IMR-90 (cell line): ENCODE results near the gene RPS6KA5. TPM values are rescaled to one million over a fixed set of nuclear protein-coding genes. Genes with fewer than 3 reads are reported as not detected.

Experiments used
- ATAC-seq: fragments of 200-7000 bp; cut with Tn5 transposase; 2 replicates; pipeline ENCODE4 v1.9.1; 2020; ENCODE audit warnings: low read depth, mild to moderate bottlenecking, moderate library complexity
- BruUV-seq: library from RNA; stranded (reverse); fragments of 400-500 nt; replicated peaks from 2 replicates; lab custom pipeline; 2021; lab: Mats Ljungman, UMichigan
- CTCF ChIA-PET: fragments of 300-600 bp; formaldehyde crosslinking; extraction: SDS; loops from one replicate; lab custom pipeline; 2021; ENCODE audit warnings: antibody characterized with exemption; lab: Yijun Ruan, JAX
- POLR2A ChIA-PET: fragments of 300-600 bp; sonication (Branson Sonifier 250); formaldehyde crosslinking; loops from one replicate; lab custom pipeline; 2022; ENCODE audit warnings: antibody characterized with exemption; ENCODE audit not compliant: unreplicated experiment; lab: Charles Lee
- DNase-seq: peaks from one replicate; pipeline ENCODE4 v3.0.0; 2013
- H2AFZ ChIP-seq: replicated peaks from 2 replicates; pipeline ENCODE3; 2013; ENCODE audit warnings: low read length, mild to moderate bottlenecking; ENCODE audit not compliant: poor library complexity
- H2AK5ac ChIP-seq: 2 replicates; pipeline ENCODE4 v1.6.1; 2013; ENCODE audit warnings: low read depth, low read length, inconsistent platforms
- H2AK9ac ChIP-seq: replicated peaks from 2 replicates; pipeline ENCODE3; 2013; ENCODE audit warnings: mild to moderate bottlenecking, low read depth, low read length, moderate library complexity; ENCODE audit not compliant: poor library complexity
- H2BK120ac ChIP-seq: 2 replicates; pipeline ENCODE4 v1.6.1; 2013; ENCODE audit warnings: low read depth, low read length, inconsistent platforms
- H2BK15ac ChIP-seq: 3 replicates; pipeline ENCODE4 v1.6.1; 2013; ENCODE audit warnings: low read depth, low read length, inconsistent platforms
- H2BK20ac ChIP-seq: 2 replicates; pipeline ENCODE4 v1.6.1; 2013; ENCODE audit warnings: low read depth, mild to moderate bottlenecking, inconsistent platforms, low read length, moderate library complexity
- H2BK5ac ChIP-seq: 2 replicates; pipeline ENCODE4 v1.6.1; 2013; ENCODE audit warnings: mild to moderate bottlenecking, low read depth, low read length, inconsistent platforms; ENCODE audit not compliant: poor library complexity, severe bottlenecking
- H3K14ac ChIP-seq: replicated peaks from 2 replicates; pipeline ENCODE4 v1.6.1; 2013; ENCODE audit warnings: low read depth, low read length, inconsistent platforms
- H3K18ac ChIP-seq: 2 replicates; pipeline ENCODE4 v1.6.1; 2013; ENCODE audit warnings: low read depth, low read length, control low read depth
- H3K23ac ChIP-seq: 2 replicates; pipeline ENCODE4 v1.6.1; 2013; ENCODE audit warnings: low read depth, low read length, inconsistent platforms
- H3K27ac ChIP-seq: 2 replicates; pipeline ENCODE4 v1.5.1; 2013; ENCODE audit warnings: mild to moderate bottlenecking, control low read depth, low read length; ENCODE audit not compliant: insufficient read depth
- H3K27me3 ChIP-seq: 2 replicates; pipeline ENCODE4 v1.6.1; 2013; ENCODE audit warnings: low read length; ENCODE audit not compliant: control insufficient read depth, insufficient read depth
- H3K36me3 ChIP-seq: 2 replicates; pipeline ENCODE4 v1.6.1; 2013; ENCODE audit warnings: low read length, mixed read lengths; ENCODE audit not compliant: control insufficient read depth, insufficient read depth
- H3K4ac ChIP-seq: 2 replicates; pipeline ENCODE4 v1.6.1; 2013; ENCODE audit warnings: low read depth, low read length, inconsistent platforms
- H3K4me1 ChIP-seq: 2 replicates; pipeline ENCODE4 v1.6.1; 2013; ENCODE audit warnings: low read length, mixed read lengths; ENCODE audit not compliant: control insufficient read depth, insufficient read depth
- H3K4me2 ChIP-seq: 2 replicates; pipeline ENCODE4 v1.6.1; 2013; ENCODE audit warnings: low read depth, mild to moderate bottlenecking, control low read depth, low read length, moderate library complexity
- H3K4me3 ChIP-seq: 2 replicates; pipeline ENCODE4 v1.5.1; 2013; ENCODE audit warnings: low read depth, mild to moderate bottlenecking, control low read depth, low read length, moderate library complexity; ENCODE audit not compliant: insufficient read depth
- H3K56ac ChIP-seq: 2 replicates; pipeline ENCODE4 v1.6.1; 2013; ENCODE audit warnings: low read length, inconsistent platforms; ENCODE audit not compliant: insufficient read depth; ENCODE audit errors: extremely low read depth
- H3K79me1 ChIP-seq, 2 experiments: 2 replicates each; pipeline ENCODE4 v1.6.1; 2013; ENCODE audit warnings: low read length in 2 of 2, inconsistent platforms in 1 of 2, low read depth in 1 of 2
- H3K9ac ChIP-seq: 2 replicates; pipeline ENCODE4 v1.6.1; 2013; ENCODE audit warnings: low read depth, low read length, control low read depth
- H3K9me1 ChIP-seq: 2 replicates; pipeline ENCODE4 v1.6.1; 2013; ENCODE audit warnings: low read length, inconsistent platforms; ENCODE audit not compliant: insufficient read depth
- H3K9me3 ChIP-seq: 2 replicates; pipeline ENCODE4 v1.6.1; 2013; ENCODE audit warnings: low read length; ENCODE audit not compliant: control insufficient read depth, insufficient read depth
- H4K20me1 ChIP-seq: 2 replicates; pipeline ENCODE4 v1.6.1; 2013; ENCODE audit warnings: low read length, inconsistent platforms; ENCODE audit not compliant: insufficient read depth
- H4K5ac ChIP-seq: 2 replicates; pipeline ENCODE4 v1.6.1; 2013; ENCODE audit warnings: mild to moderate bottlenecking, low read depth, low read length, control low read depth
- H4K8ac ChIP-seq, 2 experiments: 2 replicates each; pipeline ENCODE4 v1.6.1; 2013; ENCODE audit warnings: low read depth in 2 of 2, low read length in 2 of 2, control low read depth in 1 of 2, inconsistent platforms in 1 of 2
- H4K91ac ChIP-seq: 2 replicates; pipeline ENCODE4 v1.6.1; 2013; ENCODE audit warnings: low read depth, low read length, inconsistent platforms; ENCODE audit not compliant: insufficient read depth
- CHD1 ChIP-seq: IDR thresholded peaks from 2 replicates; pipeline ENCODE4 v1.6.1; 2012; ENCODE audit warnings: low read depth, low read length, improper control_type of control experiment
- CTCF ChIP-seq: conservative IDR thresholded peaks from 2 replicates; pipeline ENCODE4 v1.5.1; 2012; ENCODE audit warnings: mild to moderate bottlenecking, low read depth, low read length, improper control_type of control experiment
- ELK1 ChIP-seq: fragments of 150-350 bp; IDR thresholded peaks from 2 replicates; pipeline ENCODE4 v1.6.1; 2016; ENCODE audit warnings: low read depth, mild to moderate bottlenecking, low read length, moderate library complexity, borderline replicate concordance
- FOS ChIP-seq: fragments of 150-350 bp; IDR thresholded peaks from 2 replicates; pipeline ENCODE4 v1.6.1; 2016; ENCODE audit warnings: low read depth, low read length
- MAFK ChIP-seq: IDR thresholded peaks from 2 replicates; pipeline ENCODE4 v1.6.1; 2012; ENCODE audit warnings: low read depth, low read length, improper control_type of control experiment
- MAZ ChIP-seq: IDR thresholded peaks from 2 replicates; pipeline ENCODE4 v1.6.1; 2012; ENCODE audit warnings: low read depth, mild to moderate bottlenecking, low read length, improper control_type of control experiment, moderate library complexity, borderline replicate concordance
- MXI1 ChIP-seq: IDR thresholded peaks from 2 replicates; pipeline ENCODE4 v1.6.1; 2012; ENCODE audit warnings: low read depth, mild to moderate bottlenecking, low read length, moderate library complexity, borderline replicate concordance
- NFE2L2 ChIP-seq: fragments of 150-350 bp; IDR thresholded peaks from 2 replicates; pipeline ENCODE4 v1.6.1; 2016; ENCODE audit warnings: low read depth, mild to moderate bottlenecking, low read length
- RAD21 ChIP-seq: IDR thresholded peaks from 2 replicates; pipeline ENCODE4 v1.6.1; 2012; ENCODE audit warnings: low read length, improper control_type of control experiment
- RCOR1 ChIP-seq: IDR thresholded peaks from 2 replicates; pipeline ENCODE4 v1.6.1; 2012; ENCODE audit warnings: mild to moderate bottlenecking, low read length, improper control_type of control experiment; ENCODE audit not compliant: insufficient replicate concordance
- RFX5 ChIP-seq: IDR thresholded peaks from 2 replicates; pipeline ENCODE4 v1.8.0; 2012; ENCODE audit warnings: low read depth, mild to moderate bottlenecking, low read length, moderate library complexity
- SMC3 ChIP-seq: fragments of 150-350 bp; IDR thresholded peaks from 2 replicates; pipeline ENCODE4 v1.6.1; 2016; ENCODE audit warnings: low read depth, mild to moderate bottlenecking, antibody characterized with exemption, low read length, moderate library complexity
- USF2 ChIP-seq: fragments of 150-350 bp; IDR thresholded peaks from 2 replicates; pipeline ENCODE4 v1.6.1; 2017; ENCODE audit warnings: mild to moderate bottlenecking, antibody characterized with exemption, low read length, low read depth
- WGBS, 2 experiments: methylation state at CpG; one replicate each; pipeline versions ENCODE4 v1.1.5 to v1.1.7; 2013; ENCODE audit warnings: missing lambda C conversion rate in 2 of 2; ENCODE audit not compliant: insufficient read length in 1 of 2; ENCODE audit errors: extremely low coverage in 2 of 2; 5-methylcytosine and 5-hydroxymethylcytosine counted together
- dilution Hi-C: fragments of 300-500 bp; cut with HindIII; formaldehyde crosslinking; loops from one replicate; pipeline ENCODE4 v1.14.3; 2018; ENCODE audit warnings: low sequenced_read_pairs; ENCODE audit not compliant: unreplicated experiment
- in situ Hi-C: fragments of 300-500 bp; cut with MboI; formaldehyde crosslinking; loops from 3 replicates; pipeline ENCODE4 v1.14.3; 2019; ENCODE audit warnings: low sequenced_read_pairs, inconsistent platforms, mixed read lengths
- intact Hi-C: fragments of 100-400 bp; cut with micrococcal nuclease; formaldehyde crosslinking; loops from 2 replicates; pipeline ENCODE4 v1.10.0; 2022
- polyA plus RNA-seq, 3 experiments: library from polyadenylated mRNA; depleted of rRNA; stranded (reverse); fragments of >200 nt; gene quantifications; 2 replicates each; pipeline ENCODE4 v1.2.3, GENCODE V29; 2012; ENCODE audit warnings: low replicate concordance in 1 of 3
- total RNA-seq: library from RNA; depleted of rRNA; stranded (reverse); fragments of >200 nt; gene quantifications from 2 replicates; pipeline ENCODE4 v1.2.3, GENCODE V29; 2012

RPS6KA5 gene
- total and polyA plus RNA-seq, 2 of the 4 experiments (the other 2 are of a cell fraction): 0.36 TPM

- Histone ChIP-seq H3K18ac (no peak overlapping the region), H3K27ac (no peak overlapping the region), H3K9ac (no peak overlapping the region), H3K4me2 (peak overlapping the region; percentile 48; the same call in 1 of the 2 replicates), H2BK20ac (no peak overlapping the region), H3K56ac (no peak overlapping the region), H4K91ac (no peak overlapping the region), H3K9me1 (no peaks in the 10 kb centered on the region; the same call in 1 of the 2 replicates), H2AFZ (peak overlapping the region; percentile 85), H2BK120ac (0 out of 2 replicates have a peak overlapping the region, but pooled peaks have one; percentile 23), H3K4me1 (peaks cover 5% of the 10 kb centered on the region), H3K9me3 (no peaks in the 10 kb centered on the region), H4K5ac (0 out of 2 replicates have a peak overlapping the region, but pooled peaks have one; percentile 68), H2AK5ac (peak overlapping the region; percentile 67; the same call in 1 of the 2 replicates), H3K4ac (peak overlapping the region; percentile 61; the same call in 1 of the 2 replicates), H3K36me3 (no peaks in the 10 kb centered on the region), H4K8ac (no peak overlapping the region; a peak in 2 of 4 replicates), H3K23ac (no peak overlapping the region), H2AK9ac (peak overlapping the region; percentile 85), H2BK15ac (no peak overlapping the region), H3K4me3 (no peak overlapping the region), H3K79me1 (peaks cover 24 to 38% of the 10 kb centered on the region in 2 experiments), H2BK5ac (no peak overlapping the region), H3K27me3 (peaks cover 16% of the 10 kb centered on the region; the same call in 1 of the 2 replicates), H3K14ac (no peak overlapping the region), H4K20me1 (peaks cover 9% of the 10 kb centered on the region; the same call in 1 of the 2 replicates)
- BruUV-seq: no TSS peak
- ChIA-PET CTCF (interaction anchor here (1.0 to 1.1 kb wide), 2 partner anchors 49 to 58 kb away, joined by 3 to 7 read pairs; no protein-coding TSS in a partner anchor), POLR2A (no interaction called here)
- intact Hi-C loops: loop anchor here (5.0 kb wide), 2 partner anchors 60 to 515 kb away; no protein-coding TSS in a partner anchor
- dilution Hi-C loops: no loop called here
- WGBS, 2 experiments: 48% methylated on average over 3 of the region's 16 CpGs; no CpG with 5 or more reads in 1 of the 2 experiments
- ATAC-seq (no peak), DNase-seq (no peak)
- in situ Hi-C loops: no loop called here
- TF ChIP-seq USF2 (no peak), CHD1 (no peak), MAFK (no peak), RFX5 (no peak), MXI1 (no peak), FOS (no peak), ELK1 (no peak), NFE2L2 (no peak), RCOR1 (no peak), CTCF (no peak), RAD21 (no peak), MAZ (no peak), SMC3 (no peak)
Observed at GRCh38 chr14:90816681-90817436, 243.6 kb downstream of the RPS6KA5 start.
